CD4-positive, alpha-beta T cell treated with Interferon alpha-2 for 1 hour (primary cell): ENCODE data around the gene RPS15.

ENCODE experiments used
- DNase-seq, 2 donors: peaks; one replicate each; pipeline ENCODE4 v3.0.0-alpha.2; 2020 to 2022

Gene RPS15

GRCh38 chr19:1420590-1420989, 17.6 kb upstream of the RPS15 start:
- DNase-seq: no peak

GRCh38 chr19:1421218-1421957, 16.8 kb upstream of the RPS15 start:
- no peak for DNase-seq

- DNase-seq: no peak
Measured at GRCh38 chr19:1421958-1422305, 16.3 kb upstream of the RPS15 start.

GRCh38 chr19:1422360-1422759, 15.8 kb upstream of the RPS15 start:
- DNase-seq: no peak

GRCh38 chr19:1422943-1423342, 15.3 kb upstream of the RPS15 start:
- no peak for DNase-seq

- no peak for DNase-seq
Measured at GRCh38 chr19:1423436-1424191, 14.6 kb upstream of the RPS15 start.

GRCh38 chr19:1424192-1424955, 13.8 kb upstream of the RPS15 start:
- no peak for DNase-seq

GRCh38 chr19:1425102-1425837, 12.9 kb upstream of the RPS15 start:
- no peak for DNase-seq

- DNase-seq: no peak
Measured at GRCh38 chr19:1425902-1426301, 12.3 kb upstream of the RPS15 start.

- DNase-seq: no peak
Measured at GRCh38 chr19:1426736-1427135, 11.5 kb upstream of the RPS15 start.

- DNase-seq: no peak
Measured at GRCh38 chr19:1427221-1427920, 10.8 kb upstream of the RPS15 start.

GRCh38 chr19:1428738-1429391, 9.3 kb upstream of the RPS15 start:
- DNase-seq: no peak

- no peak for DNase-seq
Measured at GRCh38 chr19:1429750-1430149, 8.4 kb upstream of the RPS15 start.

- no peak for DNase-seq
Measured at GRCh38 chr19:1430246-1430645, 8.0 kb upstream of the RPS15 start.

GRCh38 chr19:1431759-1432506, 6.3 kb upstream of the RPS15 start:
- DNase-seq: no peak

GRCh38 chr19:1432507-1432887, 5.7 kb upstream of the RPS15 start:
- no peak for DNase-seq

- DNase-seq: no peak
Measured at GRCh38 chr19:1433119-1434039, 4.8 kb upstream of the RPS15 start.

- no peak for DNase-seq
Measured at GRCh38 chr19:1434040-1434366, 4.2 kb upstream of the RPS15 start.

- no peak for DNase-seq
Measured at GRCh38 chr19:1434577-1435060, 3.6 kb upstream of the RPS15 start.

- no peak for DNase-seq
Measured at GRCh38 chr19:1435378-1435989, 2.7 kb upstream of the RPS15 start.
